Neuron (in vitro differentiated cells): Measurements from ENCODE around the gene NDUFV1.
A peak's percentile ranks its signal among the peaks of the same experiment; 100 is the strongest.
"Not testable (repeated sequence)": the region's sequence is repeated elsewhere in the genome, so short reads cannot be mapped to it uniquely, and the experiment has no call there.

Source experiments
- H2AFZ ChIP-seq: one replicate; pipeline ENCODE4 v1.6.1; 2013; ENCODE audit warnings: low read depth, mild to moderate bottlenecking, inconsistent platforms, low read length, moderate library complexity
- H3K27me3 ChIP-seq: one replicate; pipeline ENCODE4 v1.6.1; 2013; ENCODE audit warnings: low read length; ENCODE audit not compliant: insufficient read depth
- H3K36me3 ChIP-seq: one replicate; pipeline ENCODE4 v1.6.1; 2013; ENCODE audit warnings: low read length; ENCODE audit not compliant: insufficient read depth
- H3K4me1 ChIP-seq: one replicate; pipeline ENCODE4 v1.6.1; 2013; ENCODE audit warnings: low read length; ENCODE audit not compliant: insufficient read depth
- H3K4me3 ChIP-seq: 2 replicates; pipeline ENCODE4 v1.5.1; 2013; ENCODE audit warnings: mild to moderate bottlenecking, low read length, moderate library complexity
- H3K9me3 ChIP-seq: one replicate; pipeline ENCODE4 v1.6.1; 2013; ENCODE audit warnings: low read length

NDUFV1 gene

DNA sequence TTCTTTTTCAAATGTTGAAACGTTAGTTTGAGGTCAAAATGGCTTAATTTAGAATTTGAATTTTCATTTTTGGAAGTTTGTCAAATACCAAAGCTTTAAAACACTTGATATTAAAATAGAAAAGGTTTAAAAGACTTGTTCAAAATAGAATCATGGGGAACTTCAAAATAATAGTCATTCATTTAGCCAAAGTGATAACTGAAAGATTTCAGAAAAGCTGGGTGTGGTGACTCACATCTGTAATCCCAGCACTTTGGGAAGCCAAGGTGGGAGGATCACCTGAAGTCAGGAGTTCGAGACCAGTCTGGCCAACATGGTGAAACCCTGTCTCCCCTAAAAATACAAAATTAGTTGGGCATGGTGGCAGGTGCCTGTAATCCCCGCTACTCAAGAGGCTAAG, 12.3 kb upstream of the NDUFV1 start:
- Histone ChIP-seq H3K27me3 (no peaks in the 10 kb centered on the region), H3K4me1 (no peaks in the 10 kb centered on the region), H2AFZ (no peak overlapping the region), H3K36me3 (peaks cover 2% of the 10 kb centered on the region), H3K4me3 (no peak overlapping the region), H3K9me3 (peaks cover 2% of the 10 kb centered on the region)

- Histone ChIP-seq H3K4me1 (no peaks in the 10 kb centered on the region), H3K4me3 (no peak overlapping the region), H3K36me3 (no peaks in the 10 kb centered on the region), H3K9me3 (peaks cover 2% of the 10 kb centered on the region), H3K27me3 (peaks cover 2% of the 10 kb centered on the region), H2AFZ (no peak overlapping the region)
These were observed 9.9 kb upstream of the NDUFV1 start for GRCh38 chr11:67596753-67597300.

GRCh38 chr11:67597458-67597857, 9.3 kb upstream of the NDUFV1 start:
- H2AFZ ChIP-seq, H3K4me3 ChIP-seq, H3K36me3 ChIP-seq: not testable (repeated sequence)

GRCh38 chr11:67597963-67598362, 8.8 kb upstream of the NDUFV1 start:
- H3K4me3 ChIP-seq, H2AFZ ChIP-seq, H3K9me3 ChIP-seq, H3K27me3 ChIP-seq, H3K4me1 ChIP-seq, H3K36me3 ChIP-seq: not testable (repeated sequence)

More at GRCh38 chr11:67597458-67597857, 9.3 kb upstream of the NDUFV1 start:
- not testable (repeated sequence) for H3K4me1 ChIP-seq, H3K9me3 ChIP-seq, H3K27me3 ChIP-seq

DNA sequence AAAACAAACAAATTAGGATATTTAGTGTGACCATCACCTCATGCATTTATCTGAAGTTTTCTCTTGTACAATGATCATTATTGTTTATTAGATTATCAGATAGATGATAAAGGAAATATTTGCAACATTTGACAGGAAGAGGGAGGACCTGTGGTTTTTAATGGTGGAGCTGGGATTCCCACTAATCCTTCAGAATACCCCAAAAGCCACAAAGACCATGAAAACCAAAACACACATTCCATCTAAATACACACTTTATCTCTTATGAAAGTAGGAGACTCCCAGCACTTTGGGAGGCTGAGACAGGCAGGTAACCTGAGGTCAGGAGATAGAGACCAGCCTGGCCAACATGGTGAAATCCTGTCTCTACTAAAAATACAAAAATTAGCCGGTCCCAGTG, 7.6 kb upstream of the NDUFV1 start:
- no peak overlapping the region for H2AFZ ChIP-seq
- peaks cover 2% of the 10 kb centered on the region for H3K27me3 ChIP-seq
- H3K4me3 ChIP-seq = no peak overlapping the region
- H3K4me1 ChIP-seq = peaks cover under 1% of the 10 kb centered on the region
- H3K9me3 ChIP-seq = peaks cover 2% of the 10 kb centered on the region
- H3K36me3 ChIP-seq = no peaks in the 10 kb centered on the region

DNA sequence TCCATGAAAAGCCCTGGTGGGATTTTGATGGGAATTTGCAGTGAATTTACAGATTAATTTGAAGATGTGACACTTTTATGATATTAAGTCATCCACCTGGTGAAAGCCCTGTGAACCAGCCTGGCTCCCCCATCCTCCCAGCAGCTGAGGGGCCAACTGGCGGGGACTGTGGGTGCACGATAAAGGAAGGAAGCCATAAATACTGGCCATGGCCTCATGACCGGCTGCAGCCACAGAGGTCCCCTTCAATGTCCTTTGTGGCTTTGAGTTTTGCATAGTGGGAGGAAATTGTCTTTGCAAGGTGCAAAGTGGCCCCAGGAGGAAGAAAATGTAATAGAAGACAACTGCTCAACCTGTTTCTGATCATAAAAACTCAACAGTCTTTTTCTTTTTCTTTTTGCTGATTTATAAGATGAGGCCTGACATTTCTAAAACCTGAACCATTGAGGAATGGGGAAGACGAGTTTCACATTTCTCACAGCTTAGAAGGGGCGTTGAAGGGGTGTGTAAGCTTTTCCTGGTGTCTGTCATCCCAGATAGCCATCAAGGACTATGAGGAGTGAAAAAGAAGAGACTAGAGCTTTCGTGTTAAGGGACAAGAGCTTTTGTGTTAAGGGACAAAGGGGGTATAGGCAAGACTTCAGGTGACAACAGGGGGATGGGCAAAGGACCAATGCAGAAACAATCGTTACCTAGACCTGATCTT, 6.3 kb upstream of the NDUFV1 start:
- H3K27me3 ChIP-seq = peaks cover 2% of the 10 kb centered on the region
- no peak overlapping the region for H2AFZ ChIP-seq
- no peaks in the 10 kb centered on the region for H3K36me3 ChIP-seq
- peaks cover 2% of the 10 kb centered on the region for H3K9me3 ChIP-seq
- H3K4me3 ChIP-seq = no peak overlapping the region
- peaks cover 7% of the 10 kb centered on the region for H3K4me1 ChIP-seq

DNA sequence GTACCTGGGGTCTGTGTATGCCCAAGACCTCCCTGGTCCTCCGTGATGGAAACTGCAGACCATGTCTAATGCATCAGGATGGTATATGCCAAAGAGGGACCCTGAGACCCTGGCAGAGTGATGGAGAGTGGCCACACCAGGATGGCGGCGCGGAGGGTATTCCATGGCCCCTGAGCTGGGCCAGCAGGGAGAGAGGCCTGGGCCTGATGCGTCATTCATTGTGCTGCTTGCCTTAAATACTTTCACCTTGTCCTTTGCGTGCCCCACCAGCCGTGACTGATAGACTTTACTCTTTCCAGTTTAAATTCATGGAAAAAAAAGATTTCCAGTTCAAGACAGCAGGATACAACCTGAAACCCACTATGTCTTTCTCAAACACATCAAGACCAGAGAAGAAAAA, 5.6 kb upstream of the NDUFV1 start:
- peaks cover 2% of the 10 kb centered on the region for H3K27me3 ChIP-seq
- no peak overlapping the region for H2AFZ ChIP-seq
- H3K9me3 ChIP-seq = peaks cover 2% of the 10 kb centered on the region
- H3K4me3 ChIP-seq = no peak overlapping the region
- peaks cover 13% of the 10 kb centered on the region for H3K4me1 ChIP-seq
- H3K36me3 ChIP-seq = no peaks in the 10 kb centered on the region

GRCh38 chr11:67604119-67604518, 2.6 kb upstream of the NDUFV1 start:
- H3K4me1 ChIP-seq = peaks cover 25% of the 10 kb centered on the region
- not testable (repeated sequence) for H3K36me3 ChIP-seq, H2AFZ ChIP-seq, H3K27me3 ChIP-seq, H3K4me3 ChIP-seq, H3K9me3 ChIP-seq

GRCh38 chr11:67604815-67605214, 1.9 kb upstream of the NDUFV1 start:
- Histone ChIP-seq H3K4me3 (no peak overlapping the region), H3K27me3 (peaks cover 2% of the 10 kb centered on the region), H3K9me3 (no peaks in the 10 kb centered on the region), H3K4me1 (peaks cover 25% of the 10 kb centered on the region), H2AFZ (no peak overlapping the region), H3K36me3 (peaks cover 9% of the 10 kb centered on the region)

DNA sequence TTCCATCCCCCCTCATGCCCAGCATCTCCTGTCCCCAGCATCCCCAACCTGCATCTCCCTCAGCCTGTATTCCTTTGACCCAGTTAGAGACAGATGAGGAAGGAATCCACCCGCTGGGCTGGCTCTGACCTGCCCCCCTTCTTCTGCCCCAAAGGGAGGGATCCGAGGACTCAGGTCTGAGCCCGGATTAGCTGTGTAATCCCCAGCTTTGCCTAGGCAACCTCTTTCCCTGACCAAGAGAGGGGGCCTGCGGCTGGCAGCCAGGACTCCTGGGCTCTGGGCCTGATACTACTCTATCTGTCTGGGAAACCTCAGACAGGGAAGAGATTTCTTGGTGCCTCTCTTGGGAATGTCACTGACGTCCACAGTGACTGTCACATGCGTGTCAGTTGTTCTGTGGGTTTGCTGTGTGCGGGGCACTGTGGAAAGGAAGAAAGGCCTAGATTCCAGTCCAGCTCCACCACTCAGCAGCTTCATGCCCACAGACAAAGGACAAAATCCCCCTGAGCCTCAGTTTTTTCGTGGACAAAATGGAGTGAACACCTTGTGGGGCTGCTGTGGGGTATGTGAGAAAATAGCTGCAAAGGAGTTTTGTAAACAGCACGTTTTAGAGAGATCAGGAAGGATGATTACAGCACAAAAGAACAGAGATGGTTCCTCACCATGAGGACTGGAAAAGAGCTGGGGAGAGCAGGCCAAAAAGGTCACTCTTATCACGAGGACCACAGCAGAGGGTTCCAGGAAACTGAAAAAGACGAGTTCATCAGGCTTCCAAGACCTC, 1.3 kb upstream of the NDUFV1 start:
- Histone ChIP-seq H3K4me1 (peaks cover 25% of the 10 kb centered on the region), H3K36me3 (peaks cover 12% of the 10 kb centered on the region), H3K27me3 (peaks cover 2% of the 10 kb centered on the region)

DNA sequence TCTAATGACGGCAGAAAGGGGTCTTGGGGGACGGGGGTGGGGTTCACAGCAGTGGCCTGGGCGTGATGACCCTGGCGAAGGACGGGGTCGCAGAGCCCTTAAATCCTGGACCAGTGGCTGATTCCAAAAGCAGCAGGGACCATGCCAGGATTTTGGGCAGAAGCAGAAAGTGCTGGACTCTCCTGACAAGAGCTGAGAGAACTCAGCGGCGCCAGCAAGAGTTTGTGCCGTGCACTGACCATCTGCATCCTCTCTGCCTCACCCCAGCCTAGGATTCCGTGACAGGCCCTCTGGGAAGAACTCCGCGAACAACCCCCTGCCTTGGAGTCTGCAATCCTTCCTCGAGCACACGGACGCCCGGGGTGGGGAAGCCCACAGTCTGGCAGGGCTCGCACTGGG, 644 bp upstream of the NDUFV1 start:
- H3K27me3 ChIP-seq = peaks cover under 1% of the 10 kb centered on the region
- H3K4me3 ChIP-seq = peak overlapping the region; percentile 79
- peaks cover 19% of the 10 kb centered on the region for H3K36me3 ChIP-seq
- H3K4me1 ChIP-seq = peaks cover 25% of the 10 kb centered on the region
- peak overlapping the region; percentile 37 for H2AFZ ChIP-seq
- no peaks in the 10 kb centered on the region for H3K9me3 ChIP-seq

More for the DNA sequence above, 1.3 kb upstream of the NDUFV1 start:
- H2AFZ ChIP-seq = no peak overlapping the region
- H3K9me3 ChIP-seq = no peaks in the 10 kb centered on the region
- H3K4me3 ChIP-seq = no peak overlapping the region

- Histone ChIP-seq H3K4me1 (peaks cover 25% of the 10 kb centered on the region), H3K4me3 (peak overlapping the region; percentile 79), H2AFZ (peak overlapping the region; percentile 48), H3K27me3 (no peaks in the 10 kb centered on the region), H3K36me3 (peaks cover 29% of the 10 kb centered on the region), H3K9me3 (no peaks in the 10 kb centered on the region)
These were observed 771 bp downstream of the NDUFV1 start for GRCh38 chr11:67607507-67607906.

DNA sequence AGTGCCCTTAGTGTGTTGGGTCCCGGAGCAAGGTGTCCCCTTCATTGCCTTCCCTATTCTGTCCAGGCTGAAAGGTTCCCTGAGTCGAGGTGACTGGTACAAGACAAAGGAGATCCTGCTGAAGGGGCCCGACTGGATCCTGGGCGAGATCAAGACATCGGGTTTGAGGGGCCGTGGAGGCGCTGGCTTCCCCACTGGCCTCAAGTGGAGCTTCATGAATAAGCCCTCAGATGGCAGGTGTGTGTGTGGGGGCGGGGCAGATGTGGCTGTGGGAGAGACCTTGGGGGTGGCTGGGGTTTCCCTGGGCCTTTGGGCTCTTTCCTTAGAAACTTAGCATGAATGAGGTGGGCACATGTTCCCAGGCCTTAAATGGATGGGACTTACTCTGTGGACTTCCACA, 1.8 kb downstream of the NDUFV1 start:
- peaks cover 29% of the 10 kb centered on the region for H3K36me3 ChIP-seq
- peaks cover 25% of the 10 kb centered on the region for H3K4me1 ChIP-seq
- H2AFZ ChIP-seq = no peak overlapping the region
- H3K9me3 ChIP-seq = no peaks in the 10 kb centered on the region
- H3K27me3 ChIP-seq = no peaks in the 10 kb centered on the region
- no peak overlapping the region for H3K4me3 ChIP-seq
